Tongue (tissue), 2 donors: Measurements from ENCODE around the gene ZNF606. TPM values are rescaled to one million over a fixed set of nuclear protein-coding genes. Genes with fewer than 3 reads are reported as not detected.
"Not testable (repeated sequence)": the region's sequence is repeated elsewhere in the genome, so short reads cannot be mapped to it uniquely, and the experiment has no call there.

Experiments
- DNase-seq: peaks from one replicate; pipeline ENCODE4 v3.0.0-alpha.2; 2015
- total RNA-seq: library from RNA; depleted of rRNA; stranded (reverse); fragments of >200 nt; gene quantifications from one replicate; pipeline ENCODE4 v1.2.3, GENCODE V29; 2014

ZNF606 gene
- total RNA-seq, 1 donor from 2014 or later, result 28.5 TPM

- peak; percentile 96 for DNase-seq
Observed at GRCh38 chr19:58009666-58010301, 7.2 kb upstream of the ZNF606 start.

GRCh38 chr19:58009301-58009665 is 6.7 kb upstream of the ZNF606 start:
- no peak for DNase-seq

GRCh38 chr19:58008877-58009276 is 6.3 kb upstream of the ZNF606 start:
- not testable (repeated sequence) for DNase-seq

- DNase-seq, result no peak
Observed at GRCh38 chr19:58007285-58007684, 4.7 kb upstream of the ZNF606 start.

GRCh38 chr19:58003174-58003828 is 681 bp upstream of the ZNF606 start:
- DNase-seq, result no peak

GRCh38 chr19:58001895-58002369 is 688 bp downstream of the ZNF606 start:
- no peak for DNase-seq

- no peak for DNase-seq
Observed at GRCh38 chr19:58000677-58001076, 1.9 kb downstream of the ZNF606 start.

GRCh38 chr19:57992841-57993240 is 9.8 kb downstream of the ZNF606 start:
- no peak for DNase-seq

GRCh38 chr19:57978586-57979289 is 23.9 kb downstream of the ZNF606 start:
- no peak for DNase-seq

- no peak for DNase-seq
Observed at GRCh38 chr19:57974434-57974833, 28.2 kb downstream of the ZNF606 start, which contains the start of gene C19orf18. Gene C19orf18, minus strand, starts transcription at chr19:57974534. Its CDS starts 102 bp downstream, at chr19:57974432.

GRCh38 chr19:57964761-57965160 is 37.9 kb downstream of the ZNF606 start:
- no peak for DNase-seq

- DNase-seq, result no peak
Observed at GRCh38 chr19:57961785-57962184, 40.8 kb downstream of the ZNF606 start.

- DNase-seq, result no peak
Observed at GRCh38 chr19:57954996-57955395, 47.6 kb downstream of the ZNF606 start.

GRCh38 chr19:57949702-57950101 is 52.9 kb downstream of the ZNF606 start:
- no peak for DNase-seq

GRCh38 chr19:57949296-57949695 is 53.3 kb downstream of the ZNF606 start:
- no peak for DNase-seq

- DNase-seq, result peak; percentile 99
Observed at GRCh38 chr19:57947419-57948134, 55.0 kb downstream of the ZNF606 start, which contains the start of gene ZNF256. Gene ZNF256, minus strand, starts transcription at chr19:57947706. Its CDS starts 232 bp downstream, at chr19:57947474.

GRCh38 chr19:57947088-57947418 is 55.6 kb downstream of the ZNF606 start:
- no peak for DNase-seq

GRCh38 chr19:57946316-57946715 is 56.3 kb downstream of the ZNF606 start:
- no peak for DNase-seq

- DNase-seq, result no peak
Observed at GRCh38 chr19:57941593-57941992, 61.0 kb downstream of the ZNF606 start.

GRCh38 chr19:57935731-57936130 is 66.9 kb downstream of the ZNF606 start:
- no peak for DNase-seq

- peak; percentile 93 for DNase-seq
Observed at GRCh38 chr19:57934820-57935665, 67.6 kb downstream of the ZNF606 start, which contains the start of gene ZNF418. Gene ZNF418, minus strand, starts transcription at chr19:57935402. Its CDS starts 1,580 bp downstream, at chr19:57933822.
